ENCODE measurements around the gene SMIM28. TPM values are rescaled to one million over a fixed set of nuclear protein-coding genes. Genes with fewer than 3 reads are reported as not detected.

The SMIM28 gene
- total RNA-seq, 1 experiment from 2014 or later, result not detected

DNA sequence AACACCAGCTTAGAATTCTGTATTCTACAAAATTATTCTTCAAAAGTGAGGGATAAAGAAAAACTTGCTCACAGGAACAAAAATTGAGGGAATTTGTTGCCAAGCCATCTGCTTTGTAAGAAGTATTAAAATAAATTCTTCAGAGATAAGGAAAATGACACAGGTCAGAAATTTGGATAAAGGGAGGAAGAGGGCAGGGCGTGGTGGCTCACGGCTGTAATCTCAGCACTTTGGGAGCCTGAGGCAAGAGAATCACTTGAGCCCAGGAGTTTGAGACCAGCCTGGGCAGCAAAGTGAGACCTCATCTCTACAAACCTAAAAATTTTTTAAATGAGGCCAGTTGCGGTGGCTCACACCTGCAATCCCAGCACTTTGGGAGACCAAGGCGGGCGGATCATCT is 11.8 kb downstream of the SMIM28 start:
- H3K27ac Mint-ChIP-seq (ENCODE audit: unreplicated experiment), result no peak overlapping the region
- intact Hi-C loops (cut with micrococcal nuclease; ENCODE audit: unreplicated experiment), result no loop called here
- no peaks in the 10 kb centered on the region for H3K27me3 Mint-ChIP-seq (ENCODE audit: insufficient read depth, unreplicated experiment)
- ChIA-PET POLR2A (no interaction called here), CTCF (no interaction called here)
- H3K4me3 Mint-ChIP-seq (ENCODE audit: unreplicated experiment), result no peak overlapping the region
- no TSS peak for BruUV-seq (replicated peaks)
- H3K9me3 Mint-ChIP-seq (ENCODE audit: unreplicated experiment), result no peaks in the 10 kb centered on the region
- H3K4me1 ChIP-seq, result peaks cover 25% of the 10 kb centered on the region; the same call in 1 of the 2 replicates
- peaks cover 21% of the 10 kb centered on the region for H3K4me1 Mint-ChIP-seq (ENCODE audit: low read depth, unreplicated experiment)
- no peak overlapping the region for H3K4me3 ChIP-seq (ENCODE audit: low read depth, low read length)
- no peaks in the 10 kb centered on the region for H3K36me3 Mint-ChIP-seq (ENCODE audit: insufficient read depth, unreplicated experiment)
- no peaks in the 10 kb centered on the region for H3K9me3 ChIP-seq
- TF ChIP-seq, protein P1, sequence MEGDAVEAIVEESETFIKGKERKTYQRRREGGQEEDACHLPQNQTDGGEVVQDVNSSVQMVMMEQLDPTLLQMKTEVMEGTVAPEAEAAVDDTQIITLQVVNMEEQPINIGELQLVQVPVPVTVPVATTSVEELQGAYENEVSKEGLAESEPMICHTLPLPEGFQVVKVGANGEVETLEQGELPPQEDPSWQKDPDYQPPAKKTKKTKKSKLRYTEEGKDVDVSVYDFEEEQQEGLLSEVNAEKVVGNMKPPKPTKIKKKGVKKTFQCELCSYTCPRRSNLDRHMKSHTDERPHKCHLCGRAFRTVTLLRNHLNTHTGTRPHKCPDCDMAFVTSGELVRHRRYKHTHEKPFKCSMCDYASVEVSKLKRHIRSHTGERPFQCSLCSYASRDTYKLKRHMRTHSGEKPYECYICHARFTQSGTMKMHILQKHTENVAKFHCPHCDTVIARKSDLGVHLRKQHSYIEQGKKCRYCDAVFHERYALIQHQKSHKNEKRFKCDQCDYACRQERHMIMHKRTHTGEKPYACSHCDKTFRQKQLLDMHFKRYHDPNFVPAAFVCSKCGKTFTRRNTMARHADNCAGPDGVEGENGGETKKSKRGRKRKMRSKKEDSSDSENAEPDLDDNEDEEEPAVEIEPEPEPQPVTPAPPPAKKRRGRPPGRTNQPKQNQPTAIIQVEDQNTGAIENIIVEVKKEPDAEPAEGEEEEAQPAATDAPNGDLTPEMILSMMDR (IDR thresholded peaks at IDR 0.05; ENCODE audit: insufficient read depth in 1 of 2, low read depth in 1 of 2, low read length in 1 of 2, severe bottlenecking in 1 of 2, unreplicated experiment in 1 of 2), result no peak
- no peaks in the 10 kb centered on the region for H3K27me3 ChIP-seq (replicated peaks; ENCODE audit: control insufficient read depth, insufficient read depth, low read length)
- DNase-seq, result no peak
- no peaks in the 10 kb centered on the region for H3K36me3 ChIP-seq (ENCODE audit: control insufficient read depth, insufficient read depth, low read length)

DNA sequence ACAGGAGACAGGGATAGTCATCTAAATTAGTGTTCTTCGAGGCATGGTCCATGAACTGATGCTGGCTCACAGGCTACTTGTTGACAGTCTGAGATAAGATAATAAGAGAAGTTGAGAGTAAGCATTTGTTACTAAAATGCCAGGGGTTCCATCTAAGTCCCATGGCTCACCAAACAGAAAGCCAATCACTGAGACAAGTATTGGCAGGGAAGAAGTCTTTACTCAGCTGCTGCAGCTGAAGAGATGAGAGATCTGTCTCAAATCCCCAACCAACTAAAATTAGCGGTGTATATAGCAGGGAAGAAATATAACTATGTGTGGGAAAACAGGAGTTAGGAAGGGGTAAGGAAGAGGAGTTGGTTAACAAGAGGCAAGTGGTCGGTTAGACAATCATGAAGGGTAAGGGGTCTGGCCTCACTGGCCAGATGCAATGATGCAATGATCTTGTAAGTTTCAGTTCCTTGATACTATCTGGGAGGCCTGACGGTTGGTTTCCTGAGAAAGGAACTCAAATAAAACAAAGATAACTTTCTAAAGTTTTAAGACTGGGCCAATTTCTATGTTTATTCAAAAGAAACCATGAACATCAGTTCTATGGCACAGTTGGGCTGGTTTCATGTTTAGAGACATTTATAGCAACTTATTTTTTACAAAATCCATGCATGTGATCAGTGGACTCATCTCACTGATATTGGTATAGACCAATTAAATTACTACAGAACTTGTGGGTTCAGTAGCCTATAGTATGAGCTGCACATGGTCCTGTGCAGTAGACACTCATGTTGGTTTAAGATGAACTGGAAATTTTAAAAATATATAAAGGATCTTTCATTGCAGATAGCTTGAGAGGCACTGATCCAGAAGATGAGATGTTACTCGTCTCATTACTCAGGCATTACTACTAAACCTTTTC is 16.4 kb downstream of the SMIM28 start:
- BruUV-seq (replicated peaks), result no TSS peak
- intact Hi-C loops (cut with micrococcal nuclease; ENCODE audit: unreplicated experiment), result no loop called here
- POLR2A ChIA-PET, result no interaction called here

DNA sequence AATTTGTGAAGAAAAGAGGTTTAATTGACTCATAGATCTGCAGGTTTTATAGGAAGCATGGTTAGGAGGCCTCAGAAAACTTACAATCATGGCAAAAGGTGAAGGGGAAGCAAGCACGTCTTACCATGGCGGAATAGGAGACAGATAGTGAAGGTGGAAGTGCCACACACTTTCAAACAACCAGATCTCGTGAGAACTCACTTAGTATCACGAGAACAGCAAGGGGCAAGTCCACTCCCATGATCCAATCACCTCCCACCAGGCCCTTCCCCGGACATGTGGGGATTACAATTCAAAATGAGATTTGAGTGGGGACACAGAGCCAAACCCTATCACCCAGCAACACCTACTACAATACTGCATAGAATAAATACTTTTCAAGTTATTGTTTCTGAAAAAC is 19.0 kb downstream of the SMIM28 start:
- TF ChIP-seq, protein P1 (IDR thresholded peaks at IDR 0.05; ENCODE audit: insufficient read depth in 1 of 2, low read depth in 1 of 2, low read length in 1 of 2, severe bottlenecking in 1 of 2, unreplicated experiment in 1 of 2), result no peak
- POLR2A ChIA-PET, result no interaction called here
- Mint-ChIP-seq H3K27me3 (ENCODE audit: insufficient read depth, unreplicated experiment) (no peaks in the 10 kb centered on the region), H3K4me1 (ENCODE audit: low read depth, unreplicated experiment) (no peaks in the 10 kb centered on the region), H3K9me3 (ENCODE audit: unreplicated experiment) (no peaks in the 10 kb centered on the region), H3K27ac (ENCODE audit: unreplicated experiment) (no peak overlapping the region), H3K36me3 (ENCODE audit: insufficient read depth, unreplicated experiment) (no peaks in the 10 kb centered on the region), H3K4me3 (ENCODE audit: unreplicated experiment) (no peak overlapping the region)
- H3K4me1 ChIP-seq, result no peaks in the 10 kb centered on the region
- no peak for DNase-seq
- intact Hi-C loops (cut with micrococcal nuclease; ENCODE audit: unreplicated experiment), result no loop called here
- CTCF ChIA-PET, result no interaction called here
- H3K27me3 ChIP-seq (replicated peaks; ENCODE audit: control insufficient read depth, insufficient read depth, low read length), result no peaks in the 10 kb centered on the region
- no peak overlapping the region for H3K4me3 ChIP-seq (ENCODE audit: low read depth, low read length)
- H3K36me3 ChIP-seq (ENCODE audit: control insufficient read depth, insufficient read depth, low read length), result no peaks in the 10 kb centered on the region
- no TSS peak for BruUV-seq (replicated peaks)
- H3K9me3 ChIP-seq, result no peaks in the 10 kb centered on the region

More for the DNA sequence above, 16.4 kb downstream of the SMIM28 start:
- H3K4me3 Mint-ChIP-seq (ENCODE audit: unreplicated experiment), result no peak overlapping the region
- Histone ChIP-seq H3K9me3 (no peaks in the 10 kb centered on the region), H3K27me3 (replicated peaks; ENCODE audit: control insufficient read depth, insufficient read depth, low read length) (no peaks in the 10 kb centered on the region), H3K4me3 (ENCODE audit: low read depth, low read length) (no peak overlapping the region), H3K4me1 (peaks cover 3% of the 10 kb centered on the region; the same call in 1 of the 2 replicates), H3K36me3 (ENCODE audit: control insufficient read depth, insufficient read depth, low read length) (no peaks in the 10 kb centered on the region)
- H3K4me1 Mint-ChIP-seq (ENCODE audit: low read depth, unreplicated experiment), result peaks cover 6% of the 10 kb centered on the region
- no peaks in the 10 kb centered on the region for H3K36me3 Mint-ChIP-seq (ENCODE audit: insufficient read depth, unreplicated experiment)
- H3K27me3 Mint-ChIP-seq (ENCODE audit: insufficient read depth, unreplicated experiment), result no peaks in the 10 kb centered on the region
- TF ChIP-seq, protein P1 (IDR thresholded peaks at IDR 0.05; ENCODE audit: insufficient read depth in 1 of 2, low read depth in 1 of 2, low read length in 1 of 2, severe bottlenecking in 1 of 2, unreplicated experiment in 1 of 2), result no peak
- peak overlapping the region; percentile 7 for H3K27ac Mint-ChIP-seq (ENCODE audit: unreplicated experiment)
- CTCF ChIA-PET, result no interaction called here
- no peak for DNase-seq
- H3K9me3 Mint-ChIP-seq (ENCODE audit: unreplicated experiment), result no peaks in the 10 kb centered on the region
